ENCODE measurements around the gene TJP1.

TJP1 gene

GRCh38 chr15:29656636-29657475 lies 165.4 kb downstream of the TJP1 start (continued):
- TF ChIP-seq POU6F1 (CRISPR knock-in tag; IDR thresholded peaks at IDR 0.05; ENCODE audit: borderline replicate concordance, low read depth) (no peak), SNAI2 (CRISPR knock-in tag; IDR thresholded peaks at IDR 0.05) (no peak), ZNF565 (CRISPR knock-in tag; conservative IDR thresholded peaks at IDR 0.05; ENCODE audit: low read depth) (no peak), ZFP30 (CRISPR knock-in tag; IDR thresholded peaks at IDR 0.05) (no peak), PPARA (CRISPR knock-in tag; IDR thresholded peaks at IDR 0.05; ENCODE audit: borderline replicate concordance) (no peak), BACH2 (CRISPR knock-in tag; IDR thresholded peaks at IDR 0.05; ENCODE audit: borderline replicate concordance) (no peak), OSR1 (CRISPR knock-in tag; IDR thresholded peaks at IDR 0.05) (no peak)

GRCh38 chr15:29652595-29652994 lies 169.7 kb downstream of the TJP1 start:
- no peak for ATAC-seq
- TF ChIP-seq ZFP3 (CRISPR knock-in tag; IDR thresholded peaks at IDR 0.05) (no peak), ISL1 (CRISPR knock-in tag; IDR thresholded peaks at IDR 0.05) (no peak)

GRCh38 chr15:29651476-29652233 lies 170.6 kb downstream of the TJP1 start:
- no peak for TF ChIP-seq CSRNP3 (CRISPR knock-in tag; IDR thresholded peaks at IDR 0.05)
- no peak for TF ChIP-seq CSDC2 (CRISPR knock-in tag; IDR thresholded peaks at IDR 0.05)
- TF ChIP-seq ZNF565 (CRISPR knock-in tag; conservative IDR thresholded peaks at IDR 0.05; ENCODE audit: low read depth) = no peak
- TF ChIP-seq ZNF8 (CRISPR knock-in tag; IDR thresholded peaks at IDR 0.05) = no peak
- no peak for TF ChIP-seq POU6F1 (CRISPR knock-in tag; IDR thresholded peaks at IDR 0.05; ENCODE audit: borderline replicate concordance, low read depth)
- TF ChIP-seq PATZ1 (CRISPR knock-in tag; IDR thresholded peaks at IDR 0.05; ENCODE audit: borderline replicate concordance) = no peak
- TF ChIP-seq SNAI2 (CRISPR knock-in tag; IDR thresholded peaks at IDR 0.05) = no peak
- TF ChIP-seq RARB (CRISPR knock-in tag; IDR thresholded peaks at IDR 0.05) = no peak
- no peak for TF ChIP-seq CREB5 (CRISPR knock-in tag; IDR thresholded peaks at IDR 0.05; ENCODE audit: low read depth)
- TF ChIP-seq ZNF70 (CRISPR knock-in tag; IDR thresholded peaks at IDR 0.05) = no peak
- no peak for TF ChIP-seq ZFP30 (CRISPR knock-in tag; IDR thresholded peaks at IDR 0.05)
- TF ChIP-seq OSR1 (CRISPR knock-in tag; IDR thresholded peaks at IDR 0.05) = no peak
- no peak for TF ChIP-seq ZC3H10 (CRISPR knock-in tag; IDR thresholded peaks at IDR 0.05)
- ATAC-seq = no peak
